ENCODE results near the gene DAZAP1. TPM values are rescaled to one million over a fixed set of nuclear protein-coding genes. Genes with fewer than 3 reads are reported as not detected.

Gene DAZAP1
- total and polyA plus RNA-seq, 4 donors: 5.4 to 45.0 (median 29.7) TPM

DNA sequence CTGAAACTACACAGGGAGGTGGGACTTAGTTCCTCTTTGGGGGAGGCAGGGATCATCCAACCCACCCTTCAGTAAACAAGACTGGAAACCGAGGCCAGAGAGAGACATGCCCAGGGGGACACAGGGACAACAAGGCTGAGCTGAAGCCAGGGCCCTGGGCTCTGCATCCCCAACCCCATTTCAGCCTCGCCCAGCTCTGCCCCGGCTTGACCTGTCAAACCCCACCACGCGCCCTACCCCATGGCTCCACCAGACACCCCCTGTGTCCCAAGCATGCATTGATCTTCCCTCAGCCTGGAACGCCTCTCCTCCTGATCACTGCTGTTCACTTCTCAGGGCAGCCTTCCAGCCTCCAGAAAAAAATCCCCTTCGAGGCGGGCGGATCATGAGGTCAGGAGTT is 40.6 kb downstream of the DAZAP1 start:
- 78% methylated on average over 9 of the region's 9 CpGs for WGBS

DNA sequence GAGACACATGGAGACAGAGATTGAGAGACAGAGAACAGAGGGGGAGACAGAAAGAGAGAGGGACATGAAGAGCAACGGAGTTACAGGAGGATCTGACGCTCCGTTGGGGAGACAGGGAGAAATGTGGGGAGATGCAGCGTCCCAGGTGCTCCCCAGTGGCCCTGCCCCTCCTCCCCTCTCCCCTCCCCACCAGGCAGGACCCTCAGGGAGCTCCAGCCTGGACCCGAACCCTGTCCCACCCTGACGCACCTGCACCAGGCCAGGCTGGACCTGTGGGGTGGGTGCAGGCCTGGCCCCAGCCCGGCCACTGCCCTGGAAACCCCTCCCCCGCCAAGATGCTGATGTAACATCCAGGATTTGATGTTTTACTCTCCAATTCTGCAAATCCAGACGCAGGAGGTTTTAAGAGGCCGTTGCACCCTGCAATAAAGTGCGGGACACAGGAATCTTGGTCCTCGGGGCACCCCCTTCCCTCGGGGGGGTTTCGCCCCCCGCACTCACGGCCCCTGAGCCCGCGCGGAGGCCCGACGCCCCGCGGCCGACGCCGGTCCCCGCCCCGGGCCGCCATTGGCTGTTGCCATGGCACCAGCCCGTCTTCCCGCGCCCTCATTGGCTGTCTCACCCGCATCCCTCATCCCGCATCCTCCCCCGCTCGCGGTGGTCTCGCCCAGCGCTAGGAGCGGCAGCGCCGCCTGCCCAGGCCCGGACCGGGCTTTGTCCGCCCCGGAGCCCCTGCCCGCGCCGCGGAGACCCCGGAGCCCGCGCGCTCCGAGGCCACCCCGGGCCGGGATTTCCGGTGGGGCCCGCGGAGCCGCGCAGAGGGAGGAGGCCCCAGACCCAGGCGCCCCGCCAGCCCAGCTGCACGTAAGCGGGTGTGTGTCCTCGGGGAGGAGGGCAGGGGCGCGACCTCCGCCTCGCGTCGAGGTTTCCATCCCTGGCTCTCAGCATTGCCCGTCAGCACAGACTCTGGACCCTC is 42.4 kb downstream of the DAZAP1 start, which contains the start of gene APC2:
Gene APC2 (plus strand): TSS at position 655 of the 976 bp plus-strand sequence. CDS start 2,881 bp downstream, outside the sequence.
- TF ChIP-seq SP1 (IDR thresholded peaks at IDR 0.05) (no peak), FOXA2 (IDR thresholded peaks at IDR 0.05) (no peak), FOXA1 (IDR thresholded peaks at IDR 0.05) (no peak), TAF1 (conservative IDR thresholded peaks at IDR 0.05) (no peak), EGR1 (IDR thresholded peaks at IDR 0.05; ENCODE audit: low read depth in 2 of 2) (no peak), GABPA (IDR thresholded peaks at IDR 0.05 in 1 of 2, conservative IDR thresholded peaks at IDR 0.05 in 1 of 2) (no peak)
- TF ChIP-seq, protein P1, sequence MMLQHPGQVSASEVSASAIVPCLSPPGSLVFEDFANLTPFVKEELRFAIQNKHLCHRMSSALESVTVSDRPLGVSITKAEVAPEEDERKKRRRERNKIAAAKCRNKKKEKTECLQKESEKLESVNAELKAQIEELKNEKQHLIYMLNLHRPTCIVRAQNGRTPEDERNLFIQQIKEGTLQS (IDR thresholded peaks at IDR 0.05): no peak
- TF ChIP-seq, protein P2, sequence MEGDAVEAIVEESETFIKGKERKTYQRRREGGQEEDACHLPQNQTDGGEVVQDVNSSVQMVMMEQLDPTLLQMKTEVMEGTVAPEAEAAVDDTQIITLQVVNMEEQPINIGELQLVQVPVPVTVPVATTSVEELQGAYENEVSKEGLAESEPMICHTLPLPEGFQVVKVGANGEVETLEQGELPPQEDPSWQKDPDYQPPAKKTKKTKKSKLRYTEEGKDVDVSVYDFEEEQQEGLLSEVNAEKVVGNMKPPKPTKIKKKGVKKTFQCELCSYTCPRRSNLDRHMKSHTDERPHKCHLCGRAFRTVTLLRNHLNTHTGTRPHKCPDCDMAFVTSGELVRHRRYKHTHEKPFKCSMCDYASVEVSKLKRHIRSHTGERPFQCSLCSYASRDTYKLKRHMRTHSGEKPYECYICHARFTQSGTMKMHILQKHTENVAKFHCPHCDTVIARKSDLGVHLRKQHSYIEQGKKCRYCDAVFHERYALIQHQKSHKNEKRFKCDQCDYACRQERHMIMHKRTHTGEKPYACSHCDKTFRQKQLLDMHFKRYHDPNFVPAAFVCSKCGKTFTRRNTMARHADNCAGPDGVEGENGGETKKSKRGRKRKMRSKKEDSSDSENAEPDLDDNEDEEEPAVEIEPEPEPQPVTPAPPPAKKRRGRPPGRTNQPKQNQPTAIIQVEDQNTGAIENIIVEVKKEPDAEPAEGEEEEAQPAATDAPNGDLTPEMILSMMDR (IDR thresholded peaks at IDR 0.05; ENCODE audit: low read depth, low read length, missing input control): no peak
- TF ChIP-seq, protein P3, sequence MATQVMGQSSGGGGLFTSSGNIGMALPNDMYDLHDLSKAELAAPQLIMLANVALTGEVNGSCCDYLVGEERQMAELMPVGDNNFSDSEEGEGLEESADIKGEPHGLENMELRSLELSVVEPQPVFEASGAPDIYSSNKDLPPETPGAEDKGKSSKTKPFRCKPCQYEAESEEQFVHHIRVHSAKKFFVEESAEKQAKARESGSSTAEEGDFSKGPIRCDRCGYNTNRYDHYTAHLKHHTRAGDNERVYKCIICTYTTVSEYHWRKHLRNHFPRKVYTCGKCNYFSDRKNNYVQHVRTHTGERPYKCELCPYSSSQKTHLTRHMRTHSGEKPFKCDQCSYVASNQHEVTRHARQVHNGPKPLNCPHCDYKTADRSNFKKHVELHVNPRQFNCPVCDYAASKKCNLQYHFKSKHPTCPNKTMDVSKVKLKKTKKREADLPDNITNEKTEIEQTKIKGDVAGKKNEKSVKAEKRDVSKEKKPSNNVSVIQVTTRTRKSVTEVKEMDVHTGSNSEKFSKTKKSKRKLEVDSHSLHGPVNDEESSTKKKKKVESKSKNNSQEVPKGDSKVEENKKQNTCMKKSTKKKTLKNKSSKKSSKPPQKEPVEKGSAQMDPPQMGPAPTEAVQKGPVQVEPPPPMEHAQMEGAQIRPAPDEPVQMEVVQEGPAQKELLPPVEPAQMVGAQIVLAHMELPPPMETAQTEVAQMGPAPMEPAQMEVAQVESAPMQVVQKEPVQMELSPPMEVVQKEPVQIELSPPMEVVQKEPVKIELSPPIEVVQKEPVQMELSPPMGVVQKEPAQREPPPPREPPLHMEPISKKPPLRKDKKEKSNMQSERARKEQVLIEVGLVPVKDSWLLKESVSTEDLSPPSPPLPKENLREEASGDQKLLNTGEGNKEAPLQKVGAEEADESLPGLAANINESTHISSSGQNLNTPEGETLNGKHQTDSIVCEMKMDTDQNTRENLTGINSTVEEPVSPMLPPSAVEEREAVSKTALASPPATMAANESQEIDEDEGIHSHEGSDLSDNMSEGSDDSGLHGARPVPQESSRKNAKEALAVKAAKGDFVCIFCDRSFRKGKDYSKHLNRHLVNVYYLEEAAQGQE (IDR thresholded peaks at IDR 0.05): no peak
- H3K4me1 ChIP-seq (ENCODE audit: control insufficient read depth in 4 of 4, insufficient read depth in 4 of 4, low read length in 3 of 4): peaks cover 3 to 26% (median 12%) of the 10 kb centered on the region in 4 donors
- H3K27ac ChIP-seq (ENCODE audit: low read depth in 1 of 2, low read length in 2 of 2): no peak within 1 kb of the TSS
- no peaks in the 10 kb centered on the region for H3K9me3 ChIP-seq (ENCODE audit: control insufficient read depth in 4 of 4, low read length in 3 of 4)
- H3K36me3 ChIP-seq (ENCODE audit: control insufficient read depth in 4 of 4, insufficient read depth in 3 of 4, low read depth in 1 of 4, low read length in 3 of 4): no peaks in the 10 kb centered on the region
- WGBS: 8% methylated on average over 74 of the region's 74 CpGs
- H3K27me3 ChIP-seq (ENCODE audit: control insufficient read depth in 4 of 4, insufficient read depth in 4 of 4, low read length in 3 of 4): peaks cover 11 to 26% (median 19%) of the 10 kb centered on the region in 4 donors
- DNase-seq (ENCODE audit: low spot score): no peak
- no peak within 1 kb of the TSS for H3K4me3 ChIP-seq (ENCODE audit: low read depth in 1 of 3, low read length in 3 of 3)
- no peak within 1 kb of the TSS for H3K9ac ChIP-seq (ENCODE audit: low read depth in 1 of 2, low read length in 2 of 2)

More for the DNA sequence above, 40.6 kb downstream of the DAZAP1 start:
- Histone ChIP-seq H3K9ac (ENCODE audit: low read depth in 1 of 2, low read length in 2 of 2) (no peak overlapping the region), H3K4me3 (ENCODE audit: low read depth in 1 of 3, low read length in 3 of 3) (no peak overlapping the region), H3K9me3 (ENCODE audit: control insufficient read depth in 4 of 4, low read length in 3 of 4) (no peaks in the 10 kb centered on the region), H3K27me3 (ENCODE audit: control insufficient read depth in 4 of 4, insufficient read depth in 4 of 4, low read length in 3 of 4) (peaks cover 11 to 24% (median 17%) of the 10 kb centered on the region in 4 donors), H3K36me3 (ENCODE audit: control insufficient read depth in 4 of 4, insufficient read depth in 3 of 4, low read depth in 1 of 4, low read length in 3 of 4) (no peaks in the 10 kb centered on the region), H3K27ac (ENCODE audit: low read depth in 1 of 2, low read length in 2 of 2) (no peak overlapping the region), H3K4me1 (ENCODE audit: control insufficient read depth in 4 of 4, insufficient read depth in 4 of 4, low read length in 3 of 4) (peaks cover 3 to 18% (median 11%) of the 10 kb centered on the region in 4 donors)
- TF ChIP-seq YY1 (IDR thresholded peaks at IDR 0.05): no peak
- no peak for TF ChIP-seq RXRA (IDR thresholded peaks at IDR 0.05)
- TF ChIP-seq, protein P4, sequence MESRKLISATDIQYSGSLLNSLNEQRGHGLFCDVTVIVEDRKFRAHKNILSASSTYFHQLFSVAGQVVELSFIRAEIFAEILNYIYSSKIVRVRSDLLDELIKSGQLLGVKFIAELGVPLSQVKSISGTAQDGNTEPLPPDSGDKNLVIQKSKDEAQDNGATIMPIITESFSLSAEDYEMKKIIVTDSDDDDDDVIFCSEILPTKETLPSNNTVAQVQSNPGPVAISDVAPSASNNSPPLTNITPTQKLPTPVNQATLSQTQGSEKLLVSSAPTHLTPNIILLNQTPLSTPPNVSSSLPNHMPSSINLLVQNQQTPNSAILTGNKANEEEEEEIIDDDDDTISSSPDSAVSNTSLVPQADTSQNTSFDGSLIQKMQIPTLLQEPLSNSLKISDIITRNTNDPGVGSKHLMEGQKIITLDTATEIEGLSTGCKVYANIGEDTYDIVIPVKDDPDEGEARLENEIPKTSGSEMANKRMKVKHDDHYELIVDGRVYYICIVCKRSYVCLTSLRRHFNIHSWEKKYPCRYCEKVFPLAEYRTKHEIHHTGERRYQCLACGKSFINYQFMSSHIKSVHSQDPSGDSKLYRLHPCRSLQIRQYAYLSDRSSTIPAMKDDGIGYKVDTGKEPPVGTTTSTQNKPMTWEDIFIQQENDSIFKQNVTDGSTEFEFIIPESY (IDR thresholded peaks at IDR 0.05): no peak
- TF ChIP-seq RAD21 (IDR thresholded peaks at IDR 0.05): no peak
- TF ChIP-seq TAF1 (conservative IDR thresholded peaks at IDR 0.05): no peak
- no peak for TF ChIP-seq FOXA2 (IDR thresholded peaks at IDR 0.05)
- no peak for TF ChIP-seq EGR1 (IDR thresholded peaks at IDR 0.05; ENCODE audit: low read depth in 2 of 2)
- no peak for TF ChIP-seq HNF4A (conservative IDR thresholded peaks at IDR 0.05)
- TF ChIP-seq, protein P1 (IDR thresholded peaks at IDR 0.05): no peak
- TF ChIP-seq GABPA (IDR thresholded peaks at IDR 0.05 in 1 of 2, conservative IDR thresholded peaks at IDR 0.05 in 1 of 2): no peak
- no peak for TF ChIP-seq SP1 (IDR thresholded peaks at IDR 0.05)
- TF ChIP-seq NR2F2 (IDR thresholded peaks at IDR 0.05): no peak
- TF ChIP-seq, protein P2 (IDR thresholded peaks at IDR 0.05; ENCODE audit: low read depth, low read length, missing input control): no peak
- no peak for TF ChIP-seq FOXA1 (IDR thresholded peaks at IDR 0.05)
- TF ChIP-seq HNF4G (IDR thresholded peaks at IDR 0.05): no peak
- TF ChIP-seq JUND (IDR thresholded peaks at IDR 0.05): no peak
- DNase-seq (ENCODE audit: low spot score): no peak
